ENCODE measurements around the gene CAMSAP1.

DNA sequence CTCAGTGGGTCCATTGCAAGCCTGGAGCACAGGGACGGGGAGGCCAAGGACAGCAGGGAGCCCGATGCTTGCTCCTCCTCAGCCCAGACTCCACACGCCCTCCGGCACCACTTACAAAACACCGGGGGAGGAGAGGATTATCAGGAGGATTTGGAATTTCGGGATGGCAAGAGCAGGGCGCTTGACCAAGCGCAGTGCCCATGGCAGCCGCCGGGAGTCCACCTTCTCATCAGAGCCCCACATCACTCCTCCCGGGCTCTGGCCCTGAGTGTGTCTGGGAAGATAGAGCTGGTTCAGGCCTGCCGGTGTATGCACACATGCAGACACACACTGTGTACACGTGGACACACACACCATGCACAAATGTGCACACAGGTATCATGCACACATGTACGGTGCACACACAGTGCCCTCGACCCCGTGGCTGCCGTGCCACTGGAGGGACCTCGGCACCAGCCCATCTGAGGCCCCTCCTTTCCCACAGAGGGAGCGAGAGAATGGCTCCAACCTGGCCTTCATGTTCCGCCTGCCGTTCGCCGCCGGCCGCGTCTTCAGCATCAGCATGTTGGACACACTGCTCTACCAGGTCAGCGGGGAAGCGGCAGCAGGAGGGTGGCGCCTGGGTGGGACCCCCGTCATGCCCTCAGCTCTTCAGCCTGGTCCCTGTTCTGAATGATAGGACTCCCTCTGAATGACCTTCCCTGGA lies 123.7 kb downstream of the CAMSAP1 start:
- TF ChIP-seq, protein P1, sequence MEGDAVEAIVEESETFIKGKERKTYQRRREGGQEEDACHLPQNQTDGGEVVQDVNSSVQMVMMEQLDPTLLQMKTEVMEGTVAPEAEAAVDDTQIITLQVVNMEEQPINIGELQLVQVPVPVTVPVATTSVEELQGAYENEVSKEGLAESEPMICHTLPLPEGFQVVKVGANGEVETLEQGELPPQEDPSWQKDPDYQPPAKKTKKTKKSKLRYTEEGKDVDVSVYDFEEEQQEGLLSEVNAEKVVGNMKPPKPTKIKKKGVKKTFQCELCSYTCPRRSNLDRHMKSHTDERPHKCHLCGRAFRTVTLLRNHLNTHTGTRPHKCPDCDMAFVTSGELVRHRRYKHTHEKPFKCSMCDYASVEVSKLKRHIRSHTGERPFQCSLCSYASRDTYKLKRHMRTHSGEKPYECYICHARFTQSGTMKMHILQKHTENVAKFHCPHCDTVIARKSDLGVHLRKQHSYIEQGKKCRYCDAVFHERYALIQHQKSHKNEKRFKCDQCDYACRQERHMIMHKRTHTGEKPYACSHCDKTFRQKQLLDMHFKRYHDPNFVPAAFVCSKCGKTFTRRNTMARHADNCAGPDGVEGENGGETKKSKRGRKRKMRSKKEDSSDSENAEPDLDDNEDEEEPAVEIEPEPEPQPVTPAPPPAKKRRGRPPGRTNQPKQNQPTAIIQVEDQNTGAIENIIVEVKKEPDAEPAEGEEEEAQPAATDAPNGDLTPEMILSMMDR (IDR thresholded peaks at IDR 0.05): no peak
- no peak for TF ChIP-seq POLR2A (IDR thresholded peaks at IDR 0.05)
